ENCODE results near the gene C4orf46. TPM values are rescaled to one million over a fixed set of nuclear protein-coding genes. Genes with fewer than 3 reads are reported as not detected.

Gene C4orf46
- total and polyA plus RNA-seq, 8 donors: 1.0 to 2.7 (median 1.4) TPM

GRCh38 chr4:158676076-158676475, 4.4 kb upstream of the C4orf46 start:
- H3K9me3 ChIP-seq: no peaks in the 10 kb centered on the region
- FAIRE-seq: no peak
- no peaks in the 10 kb centered on the region for H3K36me3 ChIP-seq
- WGBS, 2 donors: 79% methylated on average over 5 of the region's 5 CpGs
- H3K27ac ChIP-seq: no peak overlapping the region
- ATAC-seq: no peak
- H3K27me3 ChIP-seq: no peaks in the 10 kb centered on the region
- no peak overlapping the region for H3K4me3 ChIP-seq
- H3K4me1 ChIP-seq: peaks cover 0 to 9% (median 0%) of the 10 kb centered on the region in 3 donors
- TF ChIP-seq CTCF (IDR thresholded peaks at IDR 0.05): no peak
- no peak for DNase-seq
- intact Hi-C loops (cut with DNase I): no loop called here

DNA sequence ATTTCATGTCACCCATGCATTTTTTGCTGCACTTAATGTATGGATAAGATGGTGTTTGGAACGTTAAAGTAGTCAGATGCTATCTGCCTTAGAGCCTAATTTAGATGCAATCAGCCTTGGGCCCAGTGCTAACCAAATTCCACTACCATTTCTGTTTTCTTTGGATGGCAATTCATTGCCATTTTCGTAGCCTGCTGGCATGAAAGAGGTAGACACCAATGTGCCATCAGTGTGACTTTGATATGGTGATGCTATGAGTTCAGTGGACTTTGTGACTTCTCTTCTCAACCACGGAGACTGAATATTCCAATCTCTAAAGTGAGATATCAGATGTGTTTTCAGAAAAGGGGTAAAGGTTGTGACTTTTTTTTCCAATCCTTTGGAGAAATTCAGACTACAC, 1.9 kb upstream of the C4orf46 start:
- FAIRE-seq (no peak), ATAC-seq (no peak), DNase-seq (no peak)
- Histone ChIP-seq H3K36me3 (no peaks in the 10 kb centered on the region), H3K9me3 (no peaks in the 10 kb centered on the region), H3K4me3 (no peak overlapping the region), H3K27ac (no peak overlapping the region), H3K27me3 (no peaks in the 10 kb centered on the region), H3K4me1 (peaks cover 0 to 9% (median 0%) of the 10 kb centered on the region in 3 donors)
- TF ChIP-seq CTCF (IDR thresholded peaks at IDR 0.05): no peak
- intact Hi-C loops (cut with DNase I): no loop called here
- 52 to 68% methylated on average over 3 of the region's 3 CpGs for WGBS, 2 donors

DNA sequence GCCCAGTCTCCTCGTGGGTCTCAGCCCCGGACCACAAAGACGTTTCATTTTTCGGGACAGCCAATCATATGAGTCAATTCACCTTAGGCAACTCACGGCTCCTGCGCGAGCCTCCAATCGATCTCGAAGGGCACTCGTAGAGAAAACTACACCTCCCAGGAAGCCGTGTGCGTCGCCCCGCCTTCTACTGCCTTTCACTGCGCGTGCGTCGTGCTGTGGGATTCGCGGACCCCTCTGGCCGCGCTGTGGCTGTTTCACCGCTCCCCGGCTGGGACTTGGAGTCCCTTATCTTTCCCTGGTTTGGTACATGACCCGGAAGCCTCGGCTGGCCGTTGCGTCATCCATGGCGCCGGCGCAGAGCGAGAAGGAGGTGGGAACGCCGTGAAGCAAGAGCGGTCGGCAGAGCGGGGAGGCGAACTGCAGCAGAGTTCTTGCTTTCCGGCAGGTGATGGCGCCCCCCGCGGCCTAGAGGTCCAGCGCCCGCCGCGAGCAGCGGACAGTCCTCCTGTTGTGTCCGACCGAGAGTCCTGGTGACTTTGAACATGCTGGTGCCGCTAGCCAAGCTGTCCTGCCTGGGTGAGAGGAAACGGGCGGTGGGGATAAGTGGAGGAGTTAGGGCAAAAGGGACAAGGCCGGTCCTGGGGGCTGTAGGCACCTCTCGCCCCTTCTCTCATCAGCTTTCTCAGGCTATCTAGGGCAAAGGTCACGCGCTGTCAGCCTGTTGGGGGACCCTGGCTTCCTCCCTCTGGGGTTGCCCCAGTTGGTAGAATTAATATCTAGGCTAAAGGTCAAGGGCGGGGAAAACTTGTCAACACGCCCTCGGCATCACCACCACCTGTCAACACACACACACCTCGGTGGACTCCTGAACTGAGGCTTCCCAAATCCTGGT, 474 bp upstream of the C4orf46 start, which contains the start of gene ETFDH:
Gene ETFDH (plus strand): TSS at position 382 of the 892 bp plus-strand sequence. CDS start 161 bp downstream, at position 543.
- DNase-seq (peak; percentile 98 to 100 (median 99)), FAIRE-seq (peak; percentile 94), ATAC-seq (peak; percentile 88 to 95 (median 90))
- H3K4me1 ChIP-seq: peaks cover 0 to 9% (median 0%) of the 10 kb centered on the region in 3 donors
- no peaks in the 10 kb centered on the region for H3K36me3 ChIP-seq
- peak; percentile 41 to 53 (median 46) for TF ChIP-seq CTCF (IDR thresholded peaks at IDR 0.05)
- H3K4me3 ChIP-seq: peak within 1 kb of the TSS; percentile 65 to 92 (median 73)
- intact Hi-C loops (cut with DNase I): no loop called here
- H3K9me3 ChIP-seq: no peaks in the 10 kb centered on the region
- peak within 1 kb of the TSS; percentile 92 to 98 (median 96) for H3K27ac ChIP-seq
- 0% methylated on average over 59 to 60 of the region's 60 CpGs for WGBS, 2 donors
- H3K27me3 ChIP-seq: no peaks in the 10 kb centered on the region

- Histone ChIP-seq H3K36me3 (no peaks in the 10 kb centered on the region), H3K4me1 (peaks cover 0 to 9% (median 0%) of the 10 kb centered on the region in 3 donors), H3K4me3 (peak overlapping the region; percentile 65 to 92 (median 70)), H3K27ac (peak overlapping the region; percentile 92 to 98 (median 96)), H3K27me3 (no peaks in the 10 kb centered on the region), H3K9me3 (no peaks in the 10 kb centered on the region)
- WGBS, 2 donors: 1% methylated on average over 35 of the region's 35 CpGs
- no peak for FAIRE-seq
- intact Hi-C loops (cut with DNase I): no loop called here
- TF ChIP-seq CTCF (IDR thresholded peaks at IDR 0.05): no peak
- DNase-seq: peak; percentile 67 to 85 (median 72)
- ATAC-seq: peak; percentile 20 to 37 (median 24)
These were observed 567 bp downstream of the C4orf46 start for GRCh38 chr4:158670975-158671664.
